Subcutaneous adipose tissue (tissue), 4 donors: ENCODE measurements around the gene CPLANE2. TPM values are rescaled to one million over a fixed set of nuclear protein-coding genes. Genes with fewer than 3 reads are reported as not detected.

Experiments
- CTCF ChIP-seq: fragments of 450-650 bp; IDR thresholded peaks from one replicate; pipeline ENCODE4 v1.5.1; 2016; ENCODE audit warnings: low read depth, mild to moderate bottlenecking, control low read depth, antibody characterized with exemption, moderate library complexity
- total RNA-seq, 4 donors: library from RNA; depleted of rRNA; stranded (reverse); fragments of >200 nt; gene quantifications; one replicate each; pipeline ENCODE4 v1.1.0, GENCODE V29; 2016

CPLANE2 gene
- total RNA-seq, 4 donors from 2014 or later, result 1.0 to 3.4 (median 2.3) TPM

GRCh38 chr1:16207318-16208269, 29.4 kb downstream of the CPLANE2 start:
- no peak for TF ChIP-seq CTCF

GRCh38 chr1:16206547-16207317, 30.3 kb downstream of the CPLANE2 start:
- no peak for TF ChIP-seq CTCF

GRCh38 chr1:16205891-16206546, 31.0 kb downstream of the CPLANE2 start:
- TF ChIP-seq CTCF, result no peak

GRCh38 chr1:16205334-16205671, 31.7 kb downstream of the CPLANE2 start:
- no peak for TF ChIP-seq CTCF

GRCh38 chr1:16204634-16205333, 32.2 kb downstream of the CPLANE2 start:
- no peak for TF ChIP-seq CTCF

GRCh38 chr1:16204216-16204615, 32.8 kb downstream of the CPLANE2 start:
- TF ChIP-seq CTCF, result no peak
